Stimulated activated CD4-positive, alpha-beta T cell treated with anti-CD3 and anti-CD28 coated beads, Interleukin-1b, Interleukin-23, amount 100 ng/mL, for 4 hours (primary cell): Measurements from ENCODE around the gene EXO5.
"Not testable (repeated sequence)": the region's sequence is repeated elsewhere in the genome, so short reads cannot be mapped to it uniquely, and the experiment has no call there.

ENCODE experiments used
- DNase-seq, 2 donors: peaks; one replicate each; pipeline ENCODE4 v3.0.0-alpha.2; 2020; ENCODE audit warnings: low read depth in 2 of 2

EXO5 gene, protein sequence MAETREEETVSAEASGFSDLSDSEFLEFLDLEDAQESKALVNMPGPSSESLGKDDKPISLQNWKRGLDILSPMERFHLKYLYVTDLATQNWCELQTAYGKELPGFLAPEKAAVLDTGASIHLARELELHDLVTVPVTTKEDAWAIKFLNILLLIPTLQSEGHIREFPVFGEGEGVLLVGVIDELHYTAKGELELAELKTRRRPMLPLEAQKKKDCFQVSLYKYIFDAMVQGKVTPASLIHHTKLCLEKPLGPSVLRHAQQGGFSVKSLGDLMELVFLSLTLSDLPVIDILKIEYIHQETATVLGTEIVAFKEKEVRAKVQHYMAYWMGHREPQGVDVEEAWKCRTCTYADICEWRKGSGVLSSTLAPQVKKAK

DNA sequence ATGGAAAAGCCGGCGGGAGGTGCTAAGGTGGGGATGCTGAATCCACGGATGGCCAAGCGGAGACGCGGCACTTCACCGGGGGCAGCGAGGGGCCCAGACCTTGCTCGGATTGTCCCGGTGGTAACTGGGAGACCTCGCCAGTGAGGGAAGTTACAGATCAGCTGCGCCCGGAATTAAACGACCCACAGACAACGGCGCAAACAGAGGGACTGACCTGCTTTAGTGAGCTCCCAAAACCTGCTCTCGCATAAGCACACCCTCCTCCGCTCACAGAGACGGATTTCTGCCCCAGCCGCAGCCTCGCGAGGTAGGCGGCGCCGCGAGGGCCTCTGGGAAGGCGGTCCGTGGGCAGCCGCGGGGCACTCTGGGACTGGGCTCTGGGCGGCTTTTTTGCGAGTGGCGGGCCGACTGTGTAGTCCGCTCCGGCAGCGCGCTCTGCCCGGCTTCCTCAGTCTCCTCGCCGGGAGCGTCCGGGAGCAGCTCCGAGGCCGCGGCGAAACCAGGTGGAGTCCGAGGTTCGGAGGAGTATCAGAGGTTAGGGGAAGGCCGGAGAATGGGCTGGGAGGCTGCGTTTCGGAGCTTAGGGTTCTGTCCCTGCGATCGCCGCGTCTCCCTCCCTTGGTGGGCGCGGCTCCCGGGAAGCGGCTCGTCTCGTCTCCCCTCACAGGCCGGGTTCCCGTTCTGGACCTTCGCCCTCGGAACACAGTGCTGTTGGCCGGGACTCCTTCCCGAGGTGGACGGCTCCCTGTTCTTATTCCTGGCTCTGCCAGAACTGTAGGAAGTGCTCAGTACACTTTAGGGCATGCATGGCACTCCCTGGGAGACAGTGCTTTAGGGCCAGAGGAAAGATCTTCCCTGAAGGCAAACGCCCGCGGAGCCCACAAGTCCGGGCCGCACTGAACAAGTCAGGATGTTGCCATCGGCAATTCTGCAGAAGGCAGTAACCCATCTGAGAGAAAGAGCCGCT, at the start of gene EXO5:
Gene EXO5, plus strand, starts transcription at position 393 of the 967 bp plus-strand sequence. CDS start 5,778 bp downstream, outside the sequence.
- peak; percentile 80 for DNase-seq

GRCh38 chr1:40462956-40463590, 45.5 kb upstream of the EXO5 start:
- DNase-seq, result no peak

GRCh38 chr1:40469327-40469726, 39.2 kb upstream of the EXO5 start:
- DNase-seq, result no peak

- DNase-seq, result no peak
Observed at GRCh38 chr1:40475268-40475667, 33.3 kb upstream of the EXO5 start.

DNA sequence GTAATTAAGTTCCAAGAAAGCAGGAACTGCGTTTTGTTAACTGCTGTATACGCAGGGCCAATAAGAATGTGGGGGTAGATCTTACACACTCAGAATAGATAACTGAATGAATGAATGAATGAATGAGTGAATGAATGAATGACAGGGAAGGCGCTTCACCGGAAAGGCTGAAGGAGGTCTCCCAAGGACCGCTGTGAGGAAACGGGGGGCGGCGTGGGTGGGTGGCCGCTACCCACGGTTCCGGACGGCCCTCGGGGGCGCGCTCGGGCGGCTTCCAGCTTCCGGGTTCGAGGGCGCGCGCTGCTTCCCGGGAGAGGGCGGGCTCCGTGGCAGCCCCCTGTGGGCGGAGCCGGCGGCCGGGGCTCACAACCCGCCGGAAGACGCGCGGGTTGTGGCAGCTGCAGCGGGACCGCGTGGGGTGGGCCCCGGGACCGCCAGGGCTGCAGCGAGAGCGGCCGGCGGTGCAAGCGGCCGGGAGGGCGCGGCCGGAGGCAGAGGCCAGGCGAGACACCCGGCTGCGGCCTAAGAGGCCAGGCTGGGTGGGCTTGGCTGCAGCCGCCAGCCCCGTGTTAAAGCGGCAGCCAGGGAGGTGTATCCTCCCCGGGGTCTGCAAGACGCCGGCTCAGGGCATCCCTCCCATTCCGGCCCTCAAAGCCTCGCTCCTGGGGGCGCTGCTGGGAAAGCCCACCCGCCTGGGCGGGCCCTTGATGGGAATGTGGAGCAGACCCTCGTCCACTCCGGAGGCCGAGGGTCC, 31.5 kb upstream of the EXO5 start, which contains the start of gene ZFP69:
Gene ZFP69, plus strand, starts transcription at position 367 of the 754 bp plus-strand sequence. CDS start 2,072 bp downstream, outside the sequence.
- DNase-seq, result peak; percentile 48 to 64

- DNase-seq, result peak in 1 of 2 donors; percentile 7
Observed at GRCh38 chr1:40477678-40478053, 30.9 kb upstream of the EXO5 start.

GRCh38 chr1:40478276-40478675, 30.3 kb upstream of the EXO5 start:
- no peak for DNase-seq

GRCh38 chr1:40479156-40479555, 29.4 kb upstream of the EXO5 start:
- no peak for DNase-seq

DNA sequence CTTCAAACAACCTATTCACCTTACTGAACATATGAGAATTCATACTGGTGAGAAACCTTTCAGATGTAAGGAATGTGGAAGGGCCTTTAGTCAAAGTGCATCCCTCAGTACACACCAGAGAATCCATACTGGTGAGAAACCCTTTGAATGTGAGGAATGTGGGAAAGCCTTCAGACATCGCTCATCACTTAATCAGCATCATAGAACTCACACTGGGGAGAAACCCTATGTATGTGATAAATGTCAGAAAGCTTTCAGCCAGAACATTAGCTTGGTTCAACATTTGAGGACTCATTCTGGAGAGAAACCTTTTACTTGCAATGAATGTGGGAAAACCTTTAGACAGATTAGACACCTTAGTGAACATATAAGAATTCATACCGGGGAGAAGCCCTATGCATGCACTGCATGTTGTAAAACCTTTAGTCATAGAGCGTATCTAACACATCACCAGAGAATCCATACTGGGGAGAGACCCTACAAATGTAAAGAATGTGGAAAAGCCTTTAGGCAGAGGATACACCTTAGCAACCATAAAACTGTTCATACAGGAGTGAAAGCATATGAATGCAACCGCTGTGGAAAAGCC, 13.2 kb upstream of the EXO5 start:
- DNase-seq, result no peak

- DNase-seq, result not testable (repeated sequence)
Observed at GRCh38 chr1:40502651-40503050, 5.9 kb upstream of the EXO5 start.

DNA sequence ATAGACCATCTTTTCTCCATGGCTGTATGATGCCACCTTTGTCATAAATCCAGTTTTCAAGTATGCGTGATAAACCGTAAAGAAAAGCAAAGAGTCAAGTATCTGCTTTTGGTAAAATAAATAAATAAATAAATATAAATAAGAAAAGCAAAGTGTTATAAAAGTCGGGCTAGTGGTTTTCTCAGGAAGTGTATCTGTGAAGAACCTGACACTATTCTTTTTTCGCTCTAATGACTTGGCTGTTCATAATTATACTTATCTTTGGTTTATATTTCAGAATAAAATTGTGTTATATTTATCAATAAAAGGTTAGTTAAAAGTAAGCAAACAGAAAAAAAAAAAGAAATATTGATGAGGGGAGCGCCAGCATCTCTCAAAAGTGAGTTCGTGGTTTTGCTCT, 594 bp upstream of the EXO5 start:
- no peak for DNase-seq

DNA sequence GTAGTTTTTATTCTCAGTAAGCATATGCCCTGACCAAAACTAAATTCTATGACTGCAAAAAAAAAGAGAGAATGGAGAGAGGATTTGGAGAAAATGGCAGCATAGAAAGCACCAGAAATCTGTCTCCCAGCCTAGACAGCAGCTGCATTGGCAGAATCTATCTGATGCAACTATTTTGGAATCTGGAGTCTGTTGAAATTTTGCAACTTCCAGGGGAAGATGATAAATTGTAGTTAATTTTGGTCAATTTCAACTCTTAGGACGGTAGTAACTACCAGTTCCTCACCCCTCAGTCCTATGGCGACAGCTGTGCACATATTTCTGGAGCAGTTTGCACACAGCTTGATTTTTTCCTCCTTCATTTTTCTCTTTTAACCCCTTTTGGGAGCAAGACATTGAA, 10.9 kb downstream of the EXO5 start:
- no peak for DNase-seq

DNA sequence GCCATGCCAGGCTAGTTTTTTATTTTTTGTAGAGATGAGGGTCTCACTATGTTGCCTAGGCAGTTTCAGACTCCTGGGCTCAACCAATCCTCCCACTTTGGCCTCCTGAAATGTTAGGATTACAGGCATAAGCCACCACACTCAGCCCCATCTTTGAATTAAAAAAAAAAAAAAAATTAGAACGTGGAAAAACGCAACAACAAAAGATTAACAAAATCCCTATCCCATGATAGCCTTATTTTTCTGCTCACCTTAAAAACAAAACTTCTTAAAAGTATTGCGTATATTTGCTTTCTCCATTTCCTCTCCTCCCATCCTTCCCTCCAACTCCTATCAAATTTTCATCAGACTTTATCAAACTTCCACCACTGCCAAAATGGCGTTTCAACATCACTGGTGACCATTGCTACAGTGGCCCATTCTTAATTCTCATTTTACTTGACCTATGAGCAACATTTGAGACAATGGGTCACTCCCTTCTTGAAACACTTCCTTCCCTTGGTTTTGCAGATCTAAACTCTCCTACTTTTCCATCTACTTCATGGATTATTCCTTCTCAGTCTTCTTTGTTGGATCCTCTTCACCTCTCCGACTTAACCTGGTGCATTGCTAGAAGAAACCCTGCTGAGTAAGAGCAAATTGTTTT, 22.3 kb downstream of the EXO5 start:
- no peak for DNase-seq

DNA sequence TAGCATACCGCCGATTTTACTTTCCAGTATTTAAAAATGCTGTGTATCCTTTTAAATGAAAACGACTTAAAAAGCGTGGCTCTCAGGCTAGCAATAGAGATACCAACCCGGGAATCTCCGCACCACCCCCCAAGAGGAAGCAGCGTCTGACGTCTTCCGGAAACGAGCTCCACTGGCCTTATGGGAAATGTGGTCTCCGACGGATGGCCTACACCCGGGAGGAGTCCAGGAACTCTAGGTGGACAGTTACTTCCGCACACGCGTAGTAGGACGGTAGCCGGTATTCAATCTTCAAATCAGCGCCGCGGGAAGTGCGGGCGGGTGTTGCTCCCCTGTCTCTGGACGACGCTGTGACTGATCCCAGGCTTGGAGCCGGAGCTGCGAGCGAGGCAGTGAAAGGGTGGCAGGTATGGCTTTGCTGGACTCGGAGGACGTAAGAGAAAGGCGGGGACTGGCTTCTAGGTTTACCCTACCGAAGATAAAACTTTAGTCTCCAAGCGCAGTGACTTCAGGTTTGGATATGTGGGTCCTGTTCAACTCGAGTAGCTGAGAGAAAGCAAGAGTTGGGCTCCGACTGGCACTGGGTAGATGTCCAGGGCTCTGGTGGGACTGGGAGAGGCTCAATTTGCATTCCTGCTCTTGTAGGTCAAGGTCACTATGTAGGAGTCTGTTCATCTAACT, 23.0 kb downstream of the EXO5 start, which contains the start of gene ZNF684:
Gene ZNF684, plus strand, starts transcription at position 257 of the 681 bp plus-strand sequence. CDS start 1,530 bp downstream, outside the sequence.
- peak; percentile 65 to 78 for DNase-seq

- no peak for DNase-seq
Observed at GRCh38 chr1:40532062-40532389, 23.5 kb downstream of the EXO5 start.

- DNase-seq, result no peak
Observed at GRCh38 chr1:40532844-40533424, 24.4 kb downstream of the EXO5 start.

- no peak for DNase-seq
Observed at GRCh38 chr1:40534589-40534988, 26.0 kb downstream of the EXO5 start.

DNA sequence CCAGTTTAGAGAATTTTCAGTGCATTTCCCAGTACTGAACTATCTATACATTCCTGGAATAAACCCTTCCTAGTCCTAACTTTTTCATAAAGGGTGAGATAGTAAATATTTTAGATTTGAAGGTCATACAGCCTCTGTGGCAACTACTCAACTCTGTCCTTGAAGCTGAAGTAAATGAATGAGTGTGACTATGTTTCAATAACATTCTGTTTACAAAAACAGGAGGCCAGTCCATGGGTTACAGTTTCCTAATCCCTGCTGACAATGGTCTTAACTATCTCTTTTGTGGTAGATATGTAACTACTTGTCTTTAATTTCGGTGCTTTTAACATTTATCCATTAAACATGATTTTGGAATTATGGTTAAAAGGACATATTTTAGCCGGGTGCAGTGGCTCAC, 27.2 kb downstream of the EXO5 start:
- DNase-seq, result no peak

DNA sequence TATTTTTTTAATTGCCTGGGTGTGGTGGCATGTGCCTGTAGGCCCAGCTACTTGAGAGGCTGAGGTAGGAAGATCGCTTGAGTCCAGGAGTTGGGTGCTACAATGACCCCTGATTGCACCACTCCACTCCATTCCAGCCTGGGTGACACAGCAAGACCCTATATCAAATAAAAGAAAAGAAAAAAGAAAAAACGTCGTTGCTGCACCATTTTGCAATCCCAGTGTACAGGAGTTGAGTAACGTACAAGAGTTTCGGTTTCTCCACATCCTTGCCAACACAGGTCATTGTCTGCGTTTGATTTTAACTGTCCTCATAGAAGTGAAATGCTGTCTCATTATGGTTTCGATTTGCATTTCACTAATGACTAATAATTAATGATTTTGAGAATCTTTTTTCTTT, 30.8 kb downstream of the EXO5 start:
- DNase-seq, result no peak
